ENCODE results near the gene RBL1.

The RBL1 gene

DNA sequence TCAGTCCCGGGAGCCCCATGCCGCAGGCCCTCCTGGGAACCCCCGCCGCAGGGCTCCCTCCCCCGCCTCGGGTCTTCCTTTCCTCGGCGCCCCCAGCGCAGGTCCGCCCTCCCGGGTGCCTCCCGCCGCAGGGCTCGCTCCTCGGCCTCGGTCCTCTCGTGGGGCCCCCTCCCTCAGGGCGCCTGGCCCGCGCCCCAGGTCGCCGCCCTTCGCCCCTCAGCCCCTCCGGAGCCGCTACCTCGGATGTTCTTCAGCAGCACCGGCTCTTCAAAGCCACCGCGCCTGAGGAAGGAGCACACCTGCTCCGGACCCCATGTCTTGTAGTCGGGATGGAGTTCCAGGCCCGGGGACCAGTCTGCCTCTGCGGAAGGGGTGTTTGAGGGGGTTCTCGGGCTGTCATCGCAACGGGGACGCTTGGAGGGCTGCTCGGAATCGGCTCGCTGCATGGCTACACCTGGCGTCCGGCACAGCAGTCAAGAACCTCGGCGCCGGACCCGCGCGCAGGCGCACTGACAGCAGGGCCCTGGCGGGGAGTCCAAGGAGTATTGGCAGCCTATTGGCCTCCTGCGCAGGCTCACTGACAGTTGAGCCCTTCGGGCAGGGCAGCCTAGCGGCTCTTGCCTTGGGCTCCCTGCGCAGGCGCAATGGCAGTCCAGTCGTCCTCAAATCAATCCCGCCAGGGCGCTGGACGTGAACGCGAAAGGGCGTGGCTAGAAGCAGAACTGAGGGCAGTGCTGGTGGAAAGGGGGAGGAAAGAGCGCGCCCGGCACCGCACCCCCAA lies 144.4 kb downstream of the RBL1 start, which contains the start of gene SAMHD1:
SAMHD1 (minus strand) TSS at position 511 of the 781 bp plus-strand sequence; CDS start at position 446, 65 bp downstream.
- DNase-seq (ENCODE audit: low read depth in 1 of 2, low spot score in 1 of 2): peak; percentile 97 to 98
- H3K4me3 ChIP-seq (replicated peaks; ENCODE audit: insufficient read depth, low read length): peak within 1 kb of the TSS; percentile 83
- H3K27me3 ChIP-seq (ENCODE audit: insufficient read depth, poor library complexity, severe bottlenecking): no peaks in the 10 kb centered on the region
- TF ChIP-seq GABPA (IDR thresholded peaks at IDR 0.05; ENCODE audit: low read depth) (no peak), POLR2AphosphoS5 (IDR thresholded peaks at IDR 0.05; ENCODE audit: low read depth) (no peak)
- TF ChIP-seq, protein P1, sequence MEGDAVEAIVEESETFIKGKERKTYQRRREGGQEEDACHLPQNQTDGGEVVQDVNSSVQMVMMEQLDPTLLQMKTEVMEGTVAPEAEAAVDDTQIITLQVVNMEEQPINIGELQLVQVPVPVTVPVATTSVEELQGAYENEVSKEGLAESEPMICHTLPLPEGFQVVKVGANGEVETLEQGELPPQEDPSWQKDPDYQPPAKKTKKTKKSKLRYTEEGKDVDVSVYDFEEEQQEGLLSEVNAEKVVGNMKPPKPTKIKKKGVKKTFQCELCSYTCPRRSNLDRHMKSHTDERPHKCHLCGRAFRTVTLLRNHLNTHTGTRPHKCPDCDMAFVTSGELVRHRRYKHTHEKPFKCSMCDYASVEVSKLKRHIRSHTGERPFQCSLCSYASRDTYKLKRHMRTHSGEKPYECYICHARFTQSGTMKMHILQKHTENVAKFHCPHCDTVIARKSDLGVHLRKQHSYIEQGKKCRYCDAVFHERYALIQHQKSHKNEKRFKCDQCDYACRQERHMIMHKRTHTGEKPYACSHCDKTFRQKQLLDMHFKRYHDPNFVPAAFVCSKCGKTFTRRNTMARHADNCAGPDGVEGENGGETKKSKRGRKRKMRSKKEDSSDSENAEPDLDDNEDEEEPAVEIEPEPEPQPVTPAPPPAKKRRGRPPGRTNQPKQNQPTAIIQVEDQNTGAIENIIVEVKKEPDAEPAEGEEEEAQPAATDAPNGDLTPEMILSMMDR (IDR thresholded peaks at IDR 0.05; ENCODE audit: insufficient read depth, low read length): no peak
- peak within 1 kb of the TSS; percentile 67 for H3K27ac ChIP-seq (replicated peaks)

DNA sequence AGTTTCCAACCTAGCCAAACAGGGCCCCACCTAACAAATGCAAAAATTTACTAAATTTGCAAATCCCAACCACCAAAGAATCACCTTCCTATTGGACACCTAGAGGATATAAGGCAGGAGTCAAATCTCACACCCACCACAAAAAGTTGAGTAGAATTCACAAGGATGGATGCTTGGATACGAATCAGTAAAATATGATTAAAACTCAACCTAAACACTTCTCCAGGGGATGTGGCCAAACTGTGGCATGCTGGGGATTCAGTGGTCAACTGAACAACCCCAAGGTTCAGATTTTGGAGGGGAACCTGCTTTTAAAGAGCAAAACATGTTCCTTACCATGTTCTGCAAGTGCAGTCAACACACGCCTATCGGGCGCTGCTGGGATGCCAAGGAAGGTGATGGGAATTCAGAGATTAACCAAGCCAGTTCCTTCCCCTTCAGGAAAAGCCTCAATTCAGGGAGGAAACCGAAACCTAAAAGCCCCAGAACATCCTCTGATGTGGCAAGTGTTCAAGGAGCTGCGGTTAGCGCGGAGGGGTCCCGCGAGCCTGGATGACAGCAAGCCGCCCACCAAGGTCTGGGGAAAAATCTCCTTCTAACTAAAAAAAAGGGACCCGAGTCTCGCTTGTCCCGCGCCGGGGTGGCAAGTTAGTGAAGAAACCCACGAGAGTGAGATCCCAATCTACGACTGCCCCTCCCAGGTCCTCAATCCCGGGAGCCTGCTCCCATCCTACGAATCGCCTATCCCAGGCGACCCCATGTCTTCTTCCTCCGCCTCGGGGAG lies 145.2 kb downstream of the RBL1 start:
- Histone ChIP-seq H3K27ac (replicated peaks) (peak overlapping the region; percentile 67), H3K4me3 (replicated peaks; ENCODE audit: insufficient read depth, low read length) (peak overlapping the region; percentile 83), H3K27me3 (ENCODE audit: insufficient read depth, poor library complexity, severe bottlenecking) (no peaks in the 10 kb centered on the region)
- TF ChIP-seq, protein P2, sequence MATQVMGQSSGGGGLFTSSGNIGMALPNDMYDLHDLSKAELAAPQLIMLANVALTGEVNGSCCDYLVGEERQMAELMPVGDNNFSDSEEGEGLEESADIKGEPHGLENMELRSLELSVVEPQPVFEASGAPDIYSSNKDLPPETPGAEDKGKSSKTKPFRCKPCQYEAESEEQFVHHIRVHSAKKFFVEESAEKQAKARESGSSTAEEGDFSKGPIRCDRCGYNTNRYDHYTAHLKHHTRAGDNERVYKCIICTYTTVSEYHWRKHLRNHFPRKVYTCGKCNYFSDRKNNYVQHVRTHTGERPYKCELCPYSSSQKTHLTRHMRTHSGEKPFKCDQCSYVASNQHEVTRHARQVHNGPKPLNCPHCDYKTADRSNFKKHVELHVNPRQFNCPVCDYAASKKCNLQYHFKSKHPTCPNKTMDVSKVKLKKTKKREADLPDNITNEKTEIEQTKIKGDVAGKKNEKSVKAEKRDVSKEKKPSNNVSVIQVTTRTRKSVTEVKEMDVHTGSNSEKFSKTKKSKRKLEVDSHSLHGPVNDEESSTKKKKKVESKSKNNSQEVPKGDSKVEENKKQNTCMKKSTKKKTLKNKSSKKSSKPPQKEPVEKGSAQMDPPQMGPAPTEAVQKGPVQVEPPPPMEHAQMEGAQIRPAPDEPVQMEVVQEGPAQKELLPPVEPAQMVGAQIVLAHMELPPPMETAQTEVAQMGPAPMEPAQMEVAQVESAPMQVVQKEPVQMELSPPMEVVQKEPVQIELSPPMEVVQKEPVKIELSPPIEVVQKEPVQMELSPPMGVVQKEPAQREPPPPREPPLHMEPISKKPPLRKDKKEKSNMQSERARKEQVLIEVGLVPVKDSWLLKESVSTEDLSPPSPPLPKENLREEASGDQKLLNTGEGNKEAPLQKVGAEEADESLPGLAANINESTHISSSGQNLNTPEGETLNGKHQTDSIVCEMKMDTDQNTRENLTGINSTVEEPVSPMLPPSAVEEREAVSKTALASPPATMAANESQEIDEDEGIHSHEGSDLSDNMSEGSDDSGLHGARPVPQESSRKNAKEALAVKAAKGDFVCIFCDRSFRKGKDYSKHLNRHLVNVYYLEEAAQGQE (IDR thresholded peaks at IDR 0.05; ENCODE audit: insufficient replicate concordance, low read depth): no peak
- TF ChIP-seq GABPA (IDR thresholded peaks at IDR 0.05; ENCODE audit: low read depth): no peak
- TF ChIP-seq POLR2AphosphoS5 (IDR thresholded peaks at IDR 0.05; ENCODE audit: low read depth): no peak
- no peak for TF ChIP-seq SPI1 (IDR thresholded peaks at IDR 0.05; ENCODE audit: borderline replicate concordance, low read depth)
- TF ChIP-seq, protein P1 (IDR thresholded peaks at IDR 0.05; ENCODE audit: insufficient read depth, low read length): no peak
- peak; percentile 27 to 64 for DNase-seq (ENCODE audit: low read depth in 1 of 2, low spot score in 1 of 2)
